HUES64 (cell line): Measurements from ENCODE around the gene GRK3.

ENCODE experiments used
- H3K27ac ChIP-seq: 2 replicates; pipeline ENCODE4 v1.7.0; 2013; ENCODE audit warnings: low read depth, low read length, inconsistent platforms
- H3K27me3 ChIP-seq: 2 replicates; pipeline ENCODE4 v1.6.1; 2013; ENCODE audit warnings: mild to moderate bottlenecking, low read length; ENCODE audit not compliant: insufficient read depth
- H3K36me3 ChIP-seq: 2 replicates; pipeline ENCODE4 v1.6.1; 2013; ENCODE audit warnings: mild to moderate bottlenecking, low read length; ENCODE audit not compliant: insufficient read depth
- H3K4me1 ChIP-seq: 2 replicates; pipeline ENCODE4 v1.6.1; 2013; ENCODE audit warnings: mild to moderate bottlenecking, low read length, moderate library complexity; ENCODE audit not compliant: insufficient read depth
- H3K4me3 ChIP-seq: 2 replicates; pipeline ENCODE4 v1.5.1; 2013; ENCODE audit warnings: mild to moderate bottlenecking, low read length, moderate library complexity
- H3K9ac ChIP-seq: 2 replicates; pipeline ENCODE4 v1.6.1; 2013; ENCODE audit warnings: mild to moderate bottlenecking, low read depth, low read length
- H3K9me3 ChIP-seq: 2 replicates; pipeline ENCODE4 v1.6.1; 2013; ENCODE audit warnings: low read depth, low read length; ENCODE audit not compliant: insufficient read depth
- WGBS: fragments of 150-250, 120-280 bp; methylation state at CpG from one replicate; pipeline ENCODE4 v1.1.7; 2013; ENCODE audit warnings: missing lambda C conversion rate; 5-methylcytosine and 5-hydroxymethylcytosine counted together

The GRK3 gene

GRCh38 chr22:25540166-25540907 is 24.1 kb upstream of the GRK3 start:
- WGBS: 87% methylated on average over 3 of the region's 3 CpGs
- Histone ChIP-seq H3K4me3 (no peak overlapping the region), H3K9me3 (no peaks in the 10 kb centered on the region), H3K27me3 (no peaks in the 10 kb centered on the region), H3K27ac (no peak overlapping the region), H3K4me1 (peaks cover 4% of the 10 kb centered on the region; the same call in 1 of the 2 replicates), H3K36me3 (no peaks in the 10 kb centered on the region), H3K9ac (no peak overlapping the region)

- H3K27me3 ChIP-seq: no peaks in the 10 kb centered on the region
- H3K4me3 ChIP-seq: no peak overlapping the region
- H3K9me3 ChIP-seq: no peaks in the 10 kb centered on the region
- 96% methylated on average over 4 of the region's 4 CpGs for WGBS
- H3K4me1 ChIP-seq: peaks cover 6% of the 10 kb centered on the region; the same call in 1 of the 2 replicates
- no peaks in the 10 kb centered on the region for H3K36me3 ChIP-seq
- H3K27ac ChIP-seq: no peak overlapping the region
- H3K9ac ChIP-seq: no peak overlapping the region
Measured at GRCh38 chr22:25540908-25541660, 23.4 kb upstream of the GRK3 start.

GRCh38 chr22:25542191-25542590 is 22.3 kb upstream of the GRK3 start:
- Histone ChIP-seq H3K27ac (no peak overlapping the region), H3K4me1 (peaks cover 17% of the 10 kb centered on the region; the same call in 1 of the 2 replicates), H3K36me3 (no peaks in the 10 kb centered on the region), H3K4me3 (no peak overlapping the region), H3K9me3 (no peaks in the 10 kb centered on the region), H3K9ac (no peak overlapping the region), H3K27me3 (no peaks in the 10 kb centered on the region)
- no CpG with 5 or more reads among the region's 1 CpG for WGBS

DNA sequence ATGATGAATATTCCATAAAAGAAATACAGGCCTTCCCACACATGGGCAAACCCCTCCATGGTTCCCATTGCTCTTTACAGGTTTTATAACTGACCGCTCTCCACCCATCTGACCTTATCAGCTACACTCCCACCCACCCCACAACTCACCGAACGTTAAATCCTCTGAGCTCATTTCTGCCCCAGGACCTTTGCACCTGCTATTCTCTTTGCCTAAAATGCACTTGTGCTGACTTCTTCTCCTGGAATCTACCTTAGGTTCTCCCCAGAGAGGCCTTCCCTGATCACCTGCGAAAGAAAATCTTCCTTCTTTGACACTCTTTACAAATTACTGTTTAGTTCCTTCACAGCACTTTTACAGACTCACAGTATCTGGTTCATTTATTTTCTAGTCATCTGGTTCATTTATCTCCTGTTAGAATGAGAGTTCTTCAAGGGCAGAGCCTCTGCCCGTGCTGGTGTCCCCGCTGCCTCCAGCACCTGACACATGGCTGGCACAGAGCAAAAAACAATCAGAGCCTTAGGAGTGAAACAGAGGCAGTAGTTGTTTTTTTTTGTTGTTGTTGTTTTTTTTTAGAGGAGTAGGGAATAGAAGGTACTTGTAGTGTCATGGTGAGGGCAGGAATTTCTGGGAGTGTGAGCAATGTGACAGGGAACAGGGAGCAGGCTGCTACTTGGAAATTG is 21.6 kb upstream of the GRK3 start:
- Histone ChIP-seq H3K27ac (no peak overlapping the region), H3K36me3 (no peaks in the 10 kb centered on the region), H3K4me3 (no peak overlapping the region), H3K4me1 (peaks cover 17% of the 10 kb centered on the region; the same call in 1 of the 2 replicates), H3K27me3 (no peaks in the 10 kb centered on the region), H3K9me3 (no peaks in the 10 kb centered on the region), H3K9ac (no peak overlapping the region)
- 97% methylated on average over 6 of the region's 6 CpGs for WGBS

- no peaks in the 10 kb centered on the region for H3K9me3 ChIP-seq
- no peaks in the 10 kb centered on the region for H3K36me3 ChIP-seq
- WGBS: 82% methylated on average over 3 of the region's 3 CpGs
- H3K4me1 ChIP-seq: peaks cover 17% of the 10 kb centered on the region; the same call in 1 of the 2 replicates
- no peak overlapping the region for H3K9ac ChIP-seq
- H3K27me3 ChIP-seq: no peaks in the 10 kb centered on the region
- H3K27ac ChIP-seq: no peak overlapping the region
- H3K4me3 ChIP-seq: no peak overlapping the region
Measured at GRCh38 chr22:25545146-25545545, 19.3 kb upstream of the GRK3 start.

DNA sequence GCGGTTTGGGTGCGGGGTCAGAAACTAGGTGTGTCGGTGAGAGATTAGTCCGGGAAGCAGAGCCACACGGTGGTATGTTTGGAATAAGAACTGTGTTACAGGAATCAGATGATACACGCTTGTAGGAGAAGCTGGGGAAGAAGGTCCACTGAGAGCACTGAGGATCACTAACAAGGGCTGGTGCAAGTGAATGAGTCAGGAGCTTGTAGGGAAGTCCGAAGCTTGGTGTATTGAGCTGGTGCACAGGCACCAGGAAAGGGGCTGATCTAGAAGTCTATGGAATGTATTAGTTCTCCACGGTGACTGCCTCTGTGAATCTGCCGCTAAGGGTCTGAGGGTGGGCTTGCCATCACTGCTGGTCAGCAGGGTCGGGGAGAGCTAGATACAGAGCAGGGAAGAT is 18.8 kb upstream of the GRK3 start:
- WGBS: 92% methylated on average over 10 of the region's 10 CpGs
- Histone ChIP-seq H3K4me1 (peaks cover 17% of the 10 kb centered on the region; the same call in 1 of the 2 replicates), H3K4me3 (no peak overlapping the region), H3K27me3 (no peaks in the 10 kb centered on the region), H3K27ac (no peak overlapping the region), H3K9me3 (0 out of 2 replicates have a peak, but pooled peaks cover 1% of the 10 kb centered on the region), H3K9ac (no peak overlapping the region), H3K36me3 (no peaks in the 10 kb centered on the region)

GRCh38 chr22:25546242-25546641 is 18.2 kb upstream of the GRK3 start:
- 91% methylated on average over 2 of the region's 2 CpGs for WGBS
- H3K9ac ChIP-seq: no peak overlapping the region

GRCh38 chr22:25546751-25547150 is 17.7 kb upstream of the GRK3 start:
- Histone ChIP-seq H3K4me3 (no peak overlapping the region), H3K27me3 (no peaks in the 10 kb centered on the region), H3K4me1 (peaks cover 17% of the 10 kb centered on the region; the same call in 1 of the 2 replicates), H3K27ac (no peak overlapping the region), H3K36me3 (no peaks in the 10 kb centered on the region), H3K9ac (no peak overlapping the region), H3K9me3 (0 out of 2 replicates have a peak, but pooled peaks cover 6% of the 10 kb centered on the region)
- 40% methylated on average over 4 of the region's 4 CpGs for WGBS

More at GRCh38 chr22:25546242-25546641, 18.2 kb upstream of the GRK3 start:
- Histone ChIP-seq H3K27ac (no peak overlapping the region), H3K4me1 (peaks cover 17% of the 10 kb centered on the region; the same call in 1 of the 2 replicates), H3K36me3 (no peaks in the 10 kb centered on the region), H3K4me3 (no peak overlapping the region), H3K9me3 (0 out of 2 replicates have a peak, but pooled peaks cover 6% of the 10 kb centered on the region), H3K27me3 (no peaks in the 10 kb centered on the region)

DNA sequence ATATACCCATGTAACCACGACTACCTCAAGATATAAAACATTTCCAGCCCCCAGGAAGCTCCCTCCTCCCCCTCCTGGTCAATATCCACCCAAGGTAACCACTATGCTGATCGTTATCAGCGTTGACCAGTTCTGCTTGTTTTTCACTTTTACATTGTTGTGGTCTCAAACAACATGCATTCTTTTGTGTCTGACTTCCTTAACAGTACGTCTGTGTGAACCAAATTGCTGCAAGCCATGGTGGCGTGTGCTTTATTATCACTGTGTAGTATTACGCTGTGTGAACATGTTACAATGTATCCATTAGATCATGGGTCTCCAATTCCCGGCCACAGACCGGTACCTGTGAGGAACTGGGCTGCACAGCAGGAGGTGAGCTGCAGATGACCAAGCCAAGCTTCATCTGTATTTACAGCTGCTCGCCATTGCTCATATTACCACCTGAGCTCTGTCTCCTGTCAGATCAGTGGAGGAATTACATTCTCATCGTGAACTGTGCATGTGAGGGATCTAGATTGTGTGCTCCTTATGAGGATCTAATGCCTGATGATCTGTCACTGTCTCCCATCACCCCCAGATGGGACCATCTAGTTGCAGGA is 15.5 kb upstream of the GRK3 start:
- Histone ChIP-seq H3K4me3 (no peak overlapping the region), H3K36me3 (no peaks in the 10 kb centered on the region), H3K27ac (no peak overlapping the region), H3K9me3 (0 out of 2 replicates have a peak, but pooled peaks cover 6% of the 10 kb centered on the region), H3K27me3 (no peaks in the 10 kb centered on the region), H3K4me1 (peaks cover 17% of the 10 kb centered on the region; the same call in 1 of the 2 replicates), H3K9ac (no peak overlapping the region)
- 93% methylated on average over 10 of the region's 10 CpGs for WGBS

DNA sequence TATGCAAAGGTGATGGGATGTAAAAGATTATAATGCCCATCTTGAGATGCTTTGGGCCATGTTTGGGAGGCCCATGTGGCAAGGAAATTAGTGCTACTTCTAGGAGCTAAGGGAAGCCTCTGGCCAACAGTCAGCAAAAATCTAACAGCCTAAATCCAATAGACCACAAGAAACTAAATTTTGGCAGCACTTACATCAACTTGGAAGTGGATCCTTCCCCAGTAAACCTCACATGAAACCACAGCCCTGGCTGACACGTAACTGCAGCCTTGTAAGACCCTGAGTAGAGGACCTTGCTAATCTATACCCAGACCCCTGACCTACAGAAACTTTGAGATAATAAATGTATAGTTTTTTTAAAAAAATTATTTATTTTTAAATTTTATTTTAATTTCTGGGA is 13.1 kb upstream of the GRK3 start:
- Histone ChIP-seq H3K27me3 (no peaks in the 10 kb centered on the region), H3K36me3 (no peaks in the 10 kb centered on the region), H3K9me3 (0 out of 2 replicates have a peak, but pooled peaks cover 6% of the 10 kb centered on the region), H3K9ac (no peak overlapping the region), H3K4me1 (peaks cover 16% of the 10 kb centered on the region), H3K27ac (no peak overlapping the region), H3K4me3 (no peak overlapping the region)
- WGBS: 79% methylated on average over 1 of the region's 1 CpG
